Loucy (cell line): ENCODE measurements around the gene FGF8.
A peak's percentile ranks its signal among the peaks of the same experiment; 100 is the strongest.

Experiments used
- CTCF ChIP-seq: fragments of 200-600 bp; sonication (generic); conservative IDR thresholded peaks from 2 replicates; pipeline ENCODE4 v1.5.1; 2014; ENCODE audit warnings: mild to moderate bottlenecking, antibody characterized with exemption, low read length
- EZH2phosphoT487 ChIP-seq: fragments of 200-600 bp; IDR thresholded peaks from 2 replicates; pipeline ENCODE4 v1.6.1; 2018; ENCODE audit warnings: antibody characterized with exemption, mild to moderate bottlenecking, moderate library complexity, borderline replicate concordance

DNA sequence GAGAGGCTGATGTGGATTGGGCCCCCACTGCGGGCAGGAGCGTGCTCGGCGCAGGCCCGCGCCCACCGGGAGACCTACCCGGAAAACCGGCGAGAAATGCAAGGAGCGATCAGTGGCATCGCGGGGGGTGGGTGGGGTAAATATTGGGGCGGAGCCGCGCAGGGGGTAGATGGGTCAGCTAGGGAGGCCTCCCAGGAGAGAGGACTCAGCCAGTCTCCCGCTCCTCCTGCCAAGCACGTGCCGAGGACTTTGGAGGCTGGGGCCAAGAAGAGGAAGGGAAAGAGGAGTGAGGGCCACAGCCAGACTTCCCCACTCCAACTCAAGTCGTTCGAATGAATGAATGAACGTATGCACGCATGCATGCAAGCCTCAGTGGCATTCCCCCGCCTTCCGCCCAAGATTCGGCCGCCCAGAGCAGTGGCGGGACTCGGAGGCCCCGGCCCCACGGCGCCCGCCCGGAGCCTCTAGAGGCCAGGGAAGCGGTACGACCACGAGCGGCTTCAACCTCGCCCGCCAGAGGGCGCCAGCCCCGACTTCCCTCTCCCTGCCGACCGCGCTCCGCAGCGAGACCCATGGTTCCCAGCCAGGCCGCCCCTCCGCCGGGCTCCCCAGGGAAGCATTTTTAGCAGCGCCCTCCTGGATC is 3.8 kb upstream of the FGF8 start:
- peak; percentile 50 for TF ChIP-seq CTCF
- no peak for TF ChIP-seq EZH2phosphoT487
